Endothelial cell of umbilical vein (primary cell): ENCODE data around the gene GPATCH2. TPM values are rescaled to one million over a fixed set of nuclear protein-coding genes. Genes with fewer than 3 reads are reported as not detected.

Source experiments
- BruUV-seq: library from RNA; stranded (reverse); fragments of 400-500 nt; replicated peaks from 2 replicates; lab custom pipeline; 2021; lab: Mats Ljungman, UMichigan
- CTCF ChIA-PET: fragments of 300-600, 350-600 bp; sonication (Branson Sonifier 250); formaldehyde crosslinking; loops from one replicate; lab custom pipeline; 2021; ENCODE audit warnings: antibody characterized with exemption, inconsistent platforms; lab: Charles Lee
- POLR2A ChIA-PET: fragments of 300-600, 350-600 bp; sonication (Branson Sonifier 250); formaldehyde crosslinking; loops from one replicate; lab custom pipeline; 2021; ENCODE audit warnings: antibody characterized with exemption, inconsistent platforms; lab: Charles Lee
- DNase-seq: peaks from one replicate; pipeline ENCODE4 v3.0.0-alpha.2; 2011; ENCODE audit warnings: low read depth, low spot score
- FAIRE-seq: peaks from 2 replicates; lab custom pipeline; 2011; peaks lifted over from hg19 to GRCh38; lab: Jason Lieb, UNC
- H2AFZ ChIP-seq: 2 replicates; pipeline ENCODE4 v1.6.0; 2012; ENCODE audit warnings: low read depth, low read length, control low read depth, inconsistent platforms
- H3K27ac ChIP-seq: 2 replicates; pipeline ENCODE4 v1.5.1; 2011; ENCODE audit warnings: low read depth, mild to moderate bottlenecking, control low read depth, low read length, moderate library complexity; ENCODE audit not compliant: insufficient read depth
- H3K27me3 ChIP-seq, 2 experiments: 2 replicates each; pipeline versions ENCODE4 v1.6.0 to v1.6.1; 2011; ENCODE audit warnings: low read length in 2 of 2, mixed read lengths in 1 of 2; ENCODE audit not compliant: control insufficient read depth in 2 of 2, insufficient read depth in 2 of 2
- H3K36me3 ChIP-seq, 2 experiments: 2 replicates in 1 of 2; 3 replicates in 1 of 2; pipeline ENCODE4 v1.5.1; 2011; ENCODE audit warnings: low read length in 2 of 2, mild to moderate bottlenecking in 1 of 2, moderate library complexity in 1 of 2; ENCODE audit not compliant: control insufficient read depth in 2 of 2, insufficient read depth in 2 of 2; ENCODE audit errors: extremely low read depth in 1 of 2
- H3K4me1 ChIP-seq: 3 replicates; pipeline ENCODE4 v1.5.1; 2011; ENCODE audit warnings: mild to moderate bottlenecking, low read length; ENCODE audit not compliant: control insufficient read depth, insufficient read depth; ENCODE audit errors: extremely low read depth
- H3K4me2 ChIP-seq: 2 replicates; pipeline ENCODE4 v1.6.1; 2011; ENCODE audit warnings: low read length, control low read depth, mixed read lengths; ENCODE audit not compliant: insufficient read depth
- H3K4me3 ChIP-seq, 3 experiments: fragments of 200-600 bp in 1 of 3; sonication (generic), shearing (Covaris generic) in 1 of 3; replicated peaks in 1 of 3; 2 replicates each; pipeline ENCODE4 v1.5.1; 2011 to 2016; ENCODE audit warnings: control low read depth in 3 of 3, low read length in 3 of 3, mild to moderate bottlenecking in 2 of 3, inconsistent platforms in 1 of 3, low read depth in 1 of 3, moderate library complexity in 1 of 3; ENCODE audit not compliant: insufficient read depth in 1 of 3
- H3K79me2 ChIP-seq: 2 replicates; pipeline ENCODE4 v1.6.0; 2012; ENCODE audit warnings: low read length, inconsistent platforms; ENCODE audit not compliant: control insufficient read depth, insufficient read depth
- H3K9ac ChIP-seq: replicated peaks from 2 replicates; pipeline ENCODE3; 2011; ENCODE audit warnings: low read length, control low read depth; ENCODE audit not compliant: insufficient read depth; ENCODE audit errors: extremely low read depth
- H3K9me1 ChIP-seq: replicated peaks from 3 replicates; pipeline ENCODE4 v1.6.0; 2011; ENCODE audit warnings: mild to moderate bottlenecking, low read length; ENCODE audit not compliant: control insufficient read depth, insufficient read depth; ENCODE audit errors: extremely low read depth
- H3K9me3 ChIP-seq: replicated peaks from 2 replicates; pipeline ENCODE4 v1.5.1; 2012; ENCODE audit warnings: low read length, inconsistent platforms; ENCODE audit not compliant: control insufficient read depth, insufficient read depth
- H4K20me1 ChIP-seq: replicated peaks from 2 replicates; pipeline ENCODE3; 2011; ENCODE audit warnings: mild to moderate bottlenecking, low read length; ENCODE audit not compliant: control insufficient read depth, insufficient read depth; ENCODE audit errors: extremely low read depth
- EZH2 ChIP-seq: IDR thresholded peaks from 2 replicates; pipeline ENCODE4 v1.6.1; 2012; ENCODE audit warnings: borderline replicate concordance, low read depth, mild to moderate bottlenecking, moderate library complexity, low read length, inconsistent platforms; ENCODE audit not compliant: severe bottlenecking
- FOS ChIP-seq: IDR thresholded peaks from 2 replicates; pipeline ENCODE4 v1.6.1; 2011; ENCODE audit warnings: mild to moderate bottlenecking, low read length, moderate library complexity, borderline replicate concordance; ENCODE audit not compliant: insufficient read depth
- GATA2 ChIP-seq: IDR thresholded peaks from 2 replicates; pipeline ENCODE4 v1.7.0; 2011; ENCODE audit warnings: low read depth, mild to moderate bottlenecking, moderate library complexity, mixed read lengths, low read length; ENCODE audit not compliant: insufficient read length, insufficient read depth
- JUN ChIP-seq: IDR thresholded peaks from 2 replicates; pipeline ENCODE4 v1.6.1; 2011; ENCODE audit warnings: borderline replicate concordance, low read depth; ENCODE audit not compliant: insufficient read length, insufficient read depth
- MYC ChIP-seq: IDR thresholded peaks from one replicate; pipeline ENCODE4 v1.6.1; 2011; ENCODE audit warnings: mild to moderate bottlenecking, low read depth, low read length
- POLR2A ChIP-seq: IDR thresholded peaks from 2 replicates; pipeline ENCODE4 v1.6.1; 2012; ENCODE audit warnings: low read depth, mild to moderate bottlenecking, control low read depth, low read length
- POLR2AphosphoS5 ChIP-seq: IDR thresholded peaks from 2 replicates; pipeline ENCODE4 v1.6.1; 2012; ENCODE audit warnings: low read depth, mild to moderate bottlenecking, control low read depth, low read length, moderate library complexity; ENCODE audit not compliant: insufficient read depth
- dilution Hi-C: fragments of 300-500 bp; cut with MboI; formaldehyde crosslinking; loops from one replicate; pipeline ENCODE4 v1.15.0; 2019; ENCODE audit warnings: low sequenced_read_pairs; ENCODE audit not compliant: extremely low pct_ligation_motif_present
- intact Hi-C: fragments of 100-400 bp; cut with micrococcal nuclease; formaldehyde crosslinking; loops from one replicate; pipeline ENCODE4 v1.10.0; 2022
- polyA plus RNA-seq, 4 experiments: library from polyadenylated mRNA; depleted of rRNA in 3 of 4; stranded (reverse) in 3 of 4; unstranded in 1 of 4; fragments of >200 nt; gene quantifications; 2 replicates each; pipeline versions ENCODE4 v1.2.1 to v1.2.3, GENCODE V29; 2011 to 2012; ENCODE audit warnings: missing spikeins in 1 of 4
- total RNA-seq: library from RNA; stranded (reverse); gene quantifications from 2 replicates; pipeline ENCODE4 v1.2.3, GENCODE V29; 2021
- TF ChIP-seq, protein P1 (sequence below): IDR thresholded peaks from 2 replicates; pipeline ENCODE4 v1.6.1; 2011; ENCODE audit not compliant: insufficient read depth, insufficient read length
- TF ChIP-seq, protein P2 (sequence below), 2 donors: IDR thresholded peaks; 1 replicate in 1 of 2; 2 replicates in 1 of 2; pipeline ENCODE4 v1.5.1; 2011; ENCODE audit warnings: low read length in 2 of 2, mild to moderate bottlenecking in 2 of 2, moderate library complexity in 2 of 2, control low read depth in 1 of 2, inconsistent platforms in 1 of 2, low read depth in 1 of 2; ENCODE audit not compliant: insufficient read depth in 1 of 2; ENCODE audit errors: extremely low read depth in 1 of 2

The GPATCH2 gene
- total and polyA plus RNA-seq, 2 donors (not counting 3 experiments of a cell fraction or from before 2014, with no cell fraction given), result 3.3 to 15.6 TPM

DNA sequence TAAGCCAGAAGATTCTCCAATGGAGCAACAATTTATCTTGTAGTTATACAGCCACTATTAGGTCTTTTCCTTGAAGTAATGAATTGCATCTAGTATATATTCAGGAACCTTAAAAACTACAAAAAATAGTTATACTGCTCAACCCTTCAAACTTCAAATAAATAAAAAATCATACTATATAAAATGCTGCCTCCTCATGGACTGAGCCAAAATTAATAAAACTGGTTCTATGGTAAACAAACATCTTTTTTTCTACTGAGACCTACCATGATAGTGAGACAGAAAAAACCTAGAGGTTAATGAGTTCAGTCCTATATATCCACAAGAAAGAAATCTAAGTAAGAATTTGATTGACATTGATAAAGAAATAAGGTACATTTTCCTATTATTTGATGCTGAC, 67.7 kb downstream of the GPATCH2 start:
- H3K36me3 ChIP-seq, result no peaks in the 10 kb centered on the region
- no peak overlapping the region for H3K27ac ChIP-seq
- POLR2A ChIA-PET, result no interaction called here
- no peaks in the 10 kb centered on the region for H3K4me1 ChIP-seq
- no peaks in the 10 kb centered on the region for H4K20me1 ChIP-seq
- H3K79me2 ChIP-seq, result no peaks in the 10 kb centered on the region
- H3K27me3 ChIP-seq, result no peaks in the 10 kb centered on the region
- no peak for FAIRE-seq
- no peak overlapping the region for H3K9ac ChIP-seq
- H3K9me1 ChIP-seq, result no peaks in the 10 kb centered on the region
- H3K4me3 ChIP-seq, result no peak overlapping the region
- intact Hi-C loops (no loop called here), dilution Hi-C loops (no loop called here)
- H3K9me3 ChIP-seq, result no peaks in the 10 kb centered on the region
- no peak for DNase-seq
- no TSS peak for BruUV-seq
- TF ChIP-seq, protein P1, sequence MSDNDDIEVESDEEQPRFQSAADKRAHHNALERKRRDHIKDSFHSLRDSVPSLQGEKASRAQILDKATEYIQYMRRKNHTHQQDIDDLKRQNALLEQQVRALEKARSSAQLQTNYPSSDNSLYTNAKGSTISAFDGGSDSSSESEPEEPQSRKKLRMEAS, result no peak
- TF ChIP-seq POLR2A (no peak), MYC (no peak), GATA2 (no peak), POLR2AphosphoS5 (no peak), JUN (no peak), FOS (no peak), EZH2 (no peak)
- TF ChIP-seq, protein P2, sequence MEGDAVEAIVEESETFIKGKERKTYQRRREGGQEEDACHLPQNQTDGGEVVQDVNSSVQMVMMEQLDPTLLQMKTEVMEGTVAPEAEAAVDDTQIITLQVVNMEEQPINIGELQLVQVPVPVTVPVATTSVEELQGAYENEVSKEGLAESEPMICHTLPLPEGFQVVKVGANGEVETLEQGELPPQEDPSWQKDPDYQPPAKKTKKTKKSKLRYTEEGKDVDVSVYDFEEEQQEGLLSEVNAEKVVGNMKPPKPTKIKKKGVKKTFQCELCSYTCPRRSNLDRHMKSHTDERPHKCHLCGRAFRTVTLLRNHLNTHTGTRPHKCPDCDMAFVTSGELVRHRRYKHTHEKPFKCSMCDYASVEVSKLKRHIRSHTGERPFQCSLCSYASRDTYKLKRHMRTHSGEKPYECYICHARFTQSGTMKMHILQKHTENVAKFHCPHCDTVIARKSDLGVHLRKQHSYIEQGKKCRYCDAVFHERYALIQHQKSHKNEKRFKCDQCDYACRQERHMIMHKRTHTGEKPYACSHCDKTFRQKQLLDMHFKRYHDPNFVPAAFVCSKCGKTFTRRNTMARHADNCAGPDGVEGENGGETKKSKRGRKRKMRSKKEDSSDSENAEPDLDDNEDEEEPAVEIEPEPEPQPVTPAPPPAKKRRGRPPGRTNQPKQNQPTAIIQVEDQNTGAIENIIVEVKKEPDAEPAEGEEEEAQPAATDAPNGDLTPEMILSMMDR (IDR thresholded peaks at IDR 0.05; ENCODE audit: extremely low read depth in 1 of 2, insufficient read depth in 1 of 2, low read depth in 1 of 2, low read length in 2 of 2), result no peak
- H3K4me2 ChIP-seq, result no peak overlapping the region
- CTCF ChIA-PET, result interaction anchor here (1.8 kb wide), 1 partner anchor 13 kb away, joined by 5 read pairs; no protein-coding TSS in a partner anchor
- H2AFZ ChIP-seq, result no peak overlapping the region
